Measurements from ENCODE around the gene ROBO4. TPM values are rescaled to one million over a fixed set of nuclear protein-coding genes. Genes with fewer than 3 reads are reported as not detected.
A peak's percentile ranks its signal among the peaks of the same experiment; 100 is the strongest.

The ROBO4 gene
- total RNA-seq, 6 experiments from 2014 or later: 3.6 to 18.8 (median 9.0) TPM

DNA sequence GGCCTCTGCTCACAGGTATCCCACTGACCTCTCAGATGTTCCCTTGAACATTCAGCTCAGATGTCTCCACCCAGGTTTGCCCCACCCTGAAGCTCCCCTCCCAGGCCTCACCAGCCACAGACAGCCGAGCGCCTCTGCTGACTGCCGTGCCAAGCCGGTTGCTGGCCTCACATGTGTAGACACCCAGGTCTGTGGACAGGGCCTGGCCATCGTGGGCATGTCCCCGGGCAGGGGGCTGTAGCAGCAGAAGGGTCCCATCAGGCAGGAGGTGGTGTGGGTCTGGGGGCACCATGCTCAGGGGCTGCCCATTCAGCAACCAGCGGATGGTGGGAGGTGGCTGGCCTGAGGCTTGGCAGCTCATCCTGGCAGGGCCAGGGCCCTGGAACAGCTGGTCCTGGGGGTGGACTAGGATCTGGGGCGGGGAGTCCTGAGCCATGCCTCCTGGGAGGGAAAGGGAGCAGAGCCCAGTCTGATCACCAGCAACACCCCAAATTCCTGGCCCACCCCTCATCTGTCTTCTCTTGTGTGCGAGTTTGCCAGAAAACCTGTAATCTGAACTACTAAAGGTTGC lies 759 bp downstream of the ROBO4 start:
- intact Hi-C loops (cut with DNase I): no loop called here
- Histone ChIP-seq H3K9me3 (no peaks in the 10 kb centered on the region), H3K27ac (peak overlapping the region in 2 of 3 donors; percentile 31 to 57), H3K36me3 (no peaks in the 10 kb centered on the region), H3K4me3 (peak overlapping the region; percentile 20 to 33 (median 25)), H3K4me1 (no peaks in the 10 kb centered on the region), H3K27me3 (no peaks in the 10 kb centered on the region)
- 63% methylated on average over 2 of the region's 9 CpGs for WGBS (ENCODE audit: insufficient coverage, low coverage, low lambda C conversion rate, missing lambda C conversion rate)
- no peak for ATAC-seq
- no peak for DNase-seq
- TF ChIP-seq, protein P1, sequence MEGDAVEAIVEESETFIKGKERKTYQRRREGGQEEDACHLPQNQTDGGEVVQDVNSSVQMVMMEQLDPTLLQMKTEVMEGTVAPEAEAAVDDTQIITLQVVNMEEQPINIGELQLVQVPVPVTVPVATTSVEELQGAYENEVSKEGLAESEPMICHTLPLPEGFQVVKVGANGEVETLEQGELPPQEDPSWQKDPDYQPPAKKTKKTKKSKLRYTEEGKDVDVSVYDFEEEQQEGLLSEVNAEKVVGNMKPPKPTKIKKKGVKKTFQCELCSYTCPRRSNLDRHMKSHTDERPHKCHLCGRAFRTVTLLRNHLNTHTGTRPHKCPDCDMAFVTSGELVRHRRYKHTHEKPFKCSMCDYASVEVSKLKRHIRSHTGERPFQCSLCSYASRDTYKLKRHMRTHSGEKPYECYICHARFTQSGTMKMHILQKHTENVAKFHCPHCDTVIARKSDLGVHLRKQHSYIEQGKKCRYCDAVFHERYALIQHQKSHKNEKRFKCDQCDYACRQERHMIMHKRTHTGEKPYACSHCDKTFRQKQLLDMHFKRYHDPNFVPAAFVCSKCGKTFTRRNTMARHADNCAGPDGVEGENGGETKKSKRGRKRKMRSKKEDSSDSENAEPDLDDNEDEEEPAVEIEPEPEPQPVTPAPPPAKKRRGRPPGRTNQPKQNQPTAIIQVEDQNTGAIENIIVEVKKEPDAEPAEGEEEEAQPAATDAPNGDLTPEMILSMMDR (IDR thresholded peaks at IDR 0.05): no peak
- no peak for TF ChIP-seq POLR2A (IDR thresholded peaks at IDR 0.05)

DNA sequence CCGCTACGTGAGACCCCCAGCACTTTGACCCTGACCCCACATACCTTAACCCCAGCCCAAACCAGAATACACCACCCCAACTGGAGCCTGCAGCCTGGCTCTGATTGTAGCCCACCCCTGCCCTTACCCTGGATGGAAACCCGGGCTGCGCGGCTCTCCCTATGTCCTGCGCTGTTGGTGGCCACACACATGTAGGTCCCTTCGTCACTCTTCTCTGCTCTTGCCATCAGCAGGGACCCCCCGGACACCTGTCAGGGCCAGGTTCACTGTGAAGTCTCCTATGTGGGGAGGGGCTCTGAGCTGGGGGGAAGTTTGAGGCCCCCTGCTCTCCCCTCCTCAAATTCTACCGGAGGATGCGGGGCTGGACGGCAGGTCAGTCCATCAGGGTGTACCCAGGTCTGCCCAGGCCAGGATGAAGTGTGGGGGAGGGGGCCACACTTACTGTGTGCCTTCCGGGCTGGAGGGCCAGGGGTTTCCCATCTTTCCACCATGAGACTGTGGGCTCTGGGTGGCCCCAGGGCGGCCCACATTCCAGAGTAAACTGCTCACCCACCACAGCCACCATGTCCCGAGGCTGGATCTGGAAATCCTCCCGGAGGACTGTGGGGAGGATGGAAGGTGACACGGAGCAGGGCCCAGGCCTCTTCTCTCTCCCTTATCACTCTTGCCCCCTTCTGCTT lies 1.5 kb downstream of the ROBO4 start:
- DNase-seq (no peak), ATAC-seq (no peak)
- peak overlapping the region in 1 of 3 donors; percentile 57 for H3K27ac ChIP-seq
- no peaks in the 10 kb centered on the region for H3K36me3 ChIP-seq
- 82% methylated on average over 4 of the region's 16 CpGs for WGBS (ENCODE audit: insufficient coverage, low coverage, low lambda C conversion rate, missing lambda C conversion rate)
- H3K4me1 ChIP-seq: no peaks in the 10 kb centered on the region
- no peaks in the 10 kb centered on the region for H3K27me3 ChIP-seq
- intact Hi-C loops (cut with DNase I): no loop called here
- no peaks in the 10 kb centered on the region for H3K9me3 ChIP-seq
- H3K4me3 ChIP-seq: peak overlapping the region; percentile 20 to 33 (median 25)
- TF ChIP-seq, protein P1 (IDR thresholded peaks at IDR 0.05): no peak
- no peak for TF ChIP-seq POLR2A (IDR thresholded peaks at IDR 0.05)

GRCh38 chr11:124895471-124895971 lies 2.1 kb downstream of the ROBO4 start:
- ATAC-seq: no peak
- H3K27ac ChIP-seq: peak overlapping the region in 1 of 3 donors; percentile 7

GRCh38 chr11:124894606-124895430 lies 2.8 kb downstream of the ROBO4 start:
- H3K4me3 ChIP-seq: no peak overlapping the region
- WGBS (ENCODE audit: insufficient coverage, low coverage, low lambda C conversion rate, missing lambda C conversion rate): 62% methylated on average over 4 of the region's 4 CpGs
- no peaks in the 10 kb centered on the region for H3K27me3 ChIP-seq
- TF ChIP-seq POLR2A (IDR thresholded peaks at IDR 0.05): no peak
- TF ChIP-seq, protein P1 (IDR thresholded peaks at IDR 0.05): no peak
- no peaks in the 10 kb centered on the region for H3K9me3 ChIP-seq
- intact Hi-C loops (cut with DNase I): no loop called here
- ATAC-seq (no peak), DNase-seq (no peak)
- no peaks in the 10 kb centered on the region for H3K36me3 ChIP-seq
- no peaks in the 10 kb centered on the region for H3K4me1 ChIP-seq
- no peak overlapping the region for H3K27ac ChIP-seq

More at GRCh38 chr11:124895471-124895971, 2.1 kb downstream of the ROBO4 start:
- Histone ChIP-seq H3K9me3 (no peaks in the 10 kb centered on the region), H3K4me3 (peak overlapping the region in 2 of 3 donors; percentile 7 to 25), H3K36me3 (no peaks in the 10 kb centered on the region), H3K27me3 (no peaks in the 10 kb centered on the region), H3K4me1 (no peaks in the 10 kb centered on the region)
- intact Hi-C loops (cut with DNase I): no loop called here
- no CpG with 5 or more reads among the region's 20 CpGs for WGBS (ENCODE audit: insufficient coverage, low coverage, low lambda C conversion rate, missing lambda C conversion rate)
- no peak for DNase-seq
- no peak for TF ChIP-seq POLR2A (IDR thresholded peaks at IDR 0.05)

All from right lobe of liver (tissue), 6 donors.